ENCODE data around the gene VARS2. TPM values are rescaled to one million over a fixed set of nuclear protein-coding genes. Genes with fewer than 3 reads are reported as not detected.

VARS2 gene
- total and polyA plus RNA-seq, 2 experiments from 2014 or later = 21.6 to 36.9 TPM

- no peaks in the 10 kb centered on the region for H3K79me2 ChIP-seq
- no peaks in the 10 kb centered on the region for H3K27me3 ChIP-seq
- H3K27ac ChIP-seq = no peak overlapping the region
- H3K9me3 ChIP-seq (ENCODE audit: low read depth) = no peaks in the 10 kb centered on the region
- no peak overlapping the region for H3K4me3 ChIP-seq
- 82% methylated on average over 5 of the region's 5 CpGs for WGBS (ENCODE audit: low lambda C conversion rate, missing lambda C conversion rate)
- no peaks in the 10 kb centered on the region for H3K9me2 ChIP-seq (replicated peaks; ENCODE audit: insufficient read depth)
- no peak overlapping the region for H2AFZ ChIP-seq
- no peak for DNase-seq (ENCODE audit: low spot score)
- H3K4me1 ChIP-seq (ENCODE audit: insufficient read depth) = no peaks in the 10 kb centered on the region
- H3K36me3 ChIP-seq (replicated peaks; ENCODE audit: insufficient read depth, low read depth) = no peaks in the 10 kb centered on the region
- no peak for TF ChIP-seq EZH2 (IDR thresholded peaks at IDR 0.05; ENCODE audit: borderline replicate concordance)
- TF ChIP-seq, protein P1, sequence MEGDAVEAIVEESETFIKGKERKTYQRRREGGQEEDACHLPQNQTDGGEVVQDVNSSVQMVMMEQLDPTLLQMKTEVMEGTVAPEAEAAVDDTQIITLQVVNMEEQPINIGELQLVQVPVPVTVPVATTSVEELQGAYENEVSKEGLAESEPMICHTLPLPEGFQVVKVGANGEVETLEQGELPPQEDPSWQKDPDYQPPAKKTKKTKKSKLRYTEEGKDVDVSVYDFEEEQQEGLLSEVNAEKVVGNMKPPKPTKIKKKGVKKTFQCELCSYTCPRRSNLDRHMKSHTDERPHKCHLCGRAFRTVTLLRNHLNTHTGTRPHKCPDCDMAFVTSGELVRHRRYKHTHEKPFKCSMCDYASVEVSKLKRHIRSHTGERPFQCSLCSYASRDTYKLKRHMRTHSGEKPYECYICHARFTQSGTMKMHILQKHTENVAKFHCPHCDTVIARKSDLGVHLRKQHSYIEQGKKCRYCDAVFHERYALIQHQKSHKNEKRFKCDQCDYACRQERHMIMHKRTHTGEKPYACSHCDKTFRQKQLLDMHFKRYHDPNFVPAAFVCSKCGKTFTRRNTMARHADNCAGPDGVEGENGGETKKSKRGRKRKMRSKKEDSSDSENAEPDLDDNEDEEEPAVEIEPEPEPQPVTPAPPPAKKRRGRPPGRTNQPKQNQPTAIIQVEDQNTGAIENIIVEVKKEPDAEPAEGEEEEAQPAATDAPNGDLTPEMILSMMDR (IDR thresholded peaks at IDR 0.05; ENCODE audit: poor library complexity) = no peak
- no peak for TF ChIP-seq EZH2phosphoT487 (IDR thresholded peaks at IDR 0.05; ENCODE audit: low read depth, severe bottlenecking, unreplicated experiment)
- H3K4me2 ChIP-seq = no peak overlapping the region
- H4K20me1 ChIP-seq (ENCODE audit: insufficient read depth, poor library complexity, severe bottlenecking) = no peaks in the 10 kb centered on the region
These were observed 56.9 kb downstream of the VARS2 start for GRCh38 chr6:30970946-30971345.

DNA sequence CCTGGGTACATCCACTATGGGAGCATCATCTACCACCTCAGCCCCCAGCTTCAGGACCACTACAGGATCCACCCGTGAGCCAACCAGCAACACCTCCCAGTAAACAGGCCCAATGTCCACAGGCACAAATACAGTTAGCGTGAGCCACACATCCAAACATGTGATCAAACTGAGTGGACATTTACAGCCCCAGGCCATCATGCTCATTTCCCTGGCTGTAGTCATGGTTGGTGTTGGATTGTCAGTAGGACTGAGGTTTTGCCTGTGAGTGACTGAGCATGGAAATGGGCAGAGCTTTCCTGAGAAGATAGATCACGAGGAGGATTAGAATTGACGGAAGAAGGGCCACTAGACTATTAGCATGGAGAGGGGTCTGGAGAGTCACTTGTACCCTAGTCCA, 58.8 kb downstream of the VARS2 start:
- H3K79me2 ChIP-seq = no peaks in the 10 kb centered on the region
- H4K20me1 ChIP-seq (ENCODE audit: insufficient read depth, poor library complexity, severe bottlenecking) = no peaks in the 10 kb centered on the region
- WGBS (ENCODE audit: low lambda C conversion rate, missing lambda C conversion rate) = 89% methylated on average over 4 of the region's 4 CpGs
- H3K27me3 ChIP-seq = no peaks in the 10 kb centered on the region
- no peaks in the 10 kb centered on the region for H3K9me2 ChIP-seq (replicated peaks; ENCODE audit: insufficient read depth)
- TF ChIP-seq EZH2phosphoT487 (IDR thresholded peaks at IDR 0.05; ENCODE audit: low read depth, severe bottlenecking, unreplicated experiment) (no peak), EZH2 (IDR thresholded peaks at IDR 0.05; ENCODE audit: borderline replicate concordance) (no peak)
- TF ChIP-seq, protein P1 (IDR thresholded peaks at IDR 0.05; ENCODE audit: poor library complexity) = no peak
- no peak for DNase-seq (ENCODE audit: low spot score)
- H3K36me3 ChIP-seq (replicated peaks; ENCODE audit: insufficient read depth, low read depth) = no peaks in the 10 kb centered on the region
- no peak overlapping the region for H3K4me2 ChIP-seq
- H3K27ac ChIP-seq = no peak overlapping the region
- H3K4me1 ChIP-seq (ENCODE audit: insufficient read depth) = no peaks in the 10 kb centered on the region
- no peak overlapping the region for H2AFZ ChIP-seq
- no peaks in the 10 kb centered on the region for H3K9me3 ChIP-seq (ENCODE audit: low read depth)
- no peak overlapping the region for H3K4me3 ChIP-seq

DNA sequence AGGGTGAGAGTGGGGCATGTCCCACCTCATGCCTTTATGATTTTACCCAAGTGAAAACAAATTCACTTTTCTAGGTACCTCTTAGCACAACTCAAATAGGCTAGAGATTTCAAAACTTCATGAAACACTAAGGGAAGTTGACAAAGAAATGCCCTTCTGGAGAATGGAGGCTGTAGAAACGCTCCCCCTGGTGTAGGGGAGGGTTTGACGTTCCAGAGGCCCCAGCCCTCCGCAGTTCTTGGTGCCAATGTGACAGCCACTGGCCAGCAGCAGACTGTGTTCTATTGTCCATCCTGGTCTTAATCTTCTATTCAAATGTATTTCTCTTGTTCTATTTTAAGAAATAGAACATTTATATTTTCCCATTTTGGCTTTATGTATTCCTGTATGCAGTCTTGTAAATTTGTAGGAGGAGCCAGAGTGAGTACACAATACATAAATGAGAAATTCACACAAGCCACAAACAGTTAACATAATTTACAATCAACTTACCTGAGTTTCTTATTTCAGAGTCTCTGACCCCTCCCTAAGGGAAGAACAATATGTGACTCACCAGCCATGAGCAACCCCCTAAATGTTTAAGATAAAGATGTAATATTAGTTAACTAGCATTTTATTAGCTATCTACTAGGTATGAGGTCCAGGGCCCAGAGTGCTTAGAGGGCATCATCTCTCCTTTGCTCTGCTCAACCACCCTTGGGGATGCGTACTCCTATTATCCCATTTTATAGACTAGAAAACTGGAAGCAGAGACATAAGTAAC, 60.6 kb downstream of the VARS2 start:
- Histone ChIP-seq H3K4me3 (no peak overlapping the region), H3K9me2 (replicated peaks; ENCODE audit: insufficient read depth) (no peaks in the 10 kb centered on the region), H3K79me2 (no peaks in the 10 kb centered on the region), H2AFZ (no peak overlapping the region), H3K36me3 (replicated peaks; ENCODE audit: insufficient read depth, low read depth) (no peaks in the 10 kb centered on the region), H3K4me2 (no peak overlapping the region), H4K20me1 (ENCODE audit: insufficient read depth, poor library complexity, severe bottlenecking) (no peaks in the 10 kb centered on the region), H3K9me3 (ENCODE audit: low read depth) (no peaks in the 10 kb centered on the region), H3K4me1 (ENCODE audit: insufficient read depth) (no peaks in the 10 kb centered on the region), H3K27me3 (no peaks in the 10 kb centered on the region), H3K27ac (no peak overlapping the region)
- 55% methylated on average over 4 of the region's 4 CpGs for WGBS (ENCODE audit: low lambda C conversion rate, missing lambda C conversion rate)
- no peak for TF ChIP-seq EZH2 (IDR thresholded peaks at IDR 0.05; ENCODE audit: borderline replicate concordance)
- TF ChIP-seq, protein P1 (IDR thresholded peaks at IDR 0.05; ENCODE audit: poor library complexity) = no peak
- TF ChIP-seq EZH2phosphoT487 (IDR thresholded peaks at IDR 0.05; ENCODE audit: low read depth, severe bottlenecking, unreplicated experiment) = no peak
- DNase-seq (ENCODE audit: low spot score) = no peak

Small RNAs within 50 kb of the gene (microRNA-seq; reads per million reads assigned to microRNA genes)
- 2.2 reads per million for gene MIR4640

Small RNAs within 50 kb of the gene (small RNA-seq; reads per million reads assigned to genes)
- gene RF00019 = not detected

Other genes with a start within 250 kb of the VARS2 start
- gene DHX16, start 241.2 kb upstream of the VARS2 start, total RNA-seq = 18.2 and 19.4 TPM in 2 replicates
- 28.4 and 31.4 TPM in 2 replicates for gene DHX16, start 241.2 kb upstream of the VARS2 start, polyA plus RNA-seq
- 12.0 and 13.2 TPM in 2 replicates for gene PPP1R18, start 227.6 kb upstream of the VARS2 start, total RNA-seq
- 11.3 and 11.7 TPM in 2 replicates for gene PPP1R18, start 227.6 kb upstream of the VARS2 start, polyA plus RNA-seq
- 7.2 and 7.8 TPM in 2 replicates for gene NRM, start 223.3 kb upstream of the VARS2 start, total RNA-seq
- 17.2 and 21.0 TPM in 2 replicates for gene NRM, start 223.3 kb upstream of the VARS2 start, polyA plus RNA-seq
- 3.3 and 8.7 TPM in 2 replicates for gene MDC1, start 197.0 kb upstream of the VARS2 start, total RNA-seq
- gene MDC1, start 197.0 kb upstream of the VARS2 start, polyA plus RNA-seq = 9.8 and 9.9 TPM in 2 replicates
- 460 and 470 TPM in 2 replicates for gene TUBB, start 193.9 kb upstream of the VARS2 start, total RNA-seq
- gene TUBB, start 193.9 kb upstream of the VARS2 start, polyA plus RNA-seq = 414 and 433 TPM in 2 replicates
- gene FLOT1, start 171.6 kb upstream of the VARS2 start, total RNA-seq = 93.5 and 103 TPM in 2 replicates
- 144 and 148 TPM in 2 replicates for gene FLOT1, start 171.6 kb upstream of the VARS2 start, polyA plus RNA-seq
- gene IER3, start 169.7 kb upstream of the VARS2 start, total RNA-seq = 173 and 193 TPM in 2 replicates
- gene IER3, start 169.7 kb upstream of the VARS2 start, polyA plus RNA-seq = 158 and 159 TPM in 2 replicates
- gene DDR1, start 29.7 kb upstream of the VARS2 start, total RNA-seq = 67.4 and 94.4 TPM in 2 replicates
- 94.4 and 104 TPM in 2 replicates for gene DDR1, start 29.7 kb upstream of the VARS2 start, polyA plus RNA-seq
- gene GTF2H4, start 6.0 kb upstream of the VARS2 start, total RNA-seq = 15.2 and 26.0 TPM in 2 replicates
- 13.6 and 14.0 TPM in 2 replicates for gene GTF2H4, start 6.0 kb upstream of the VARS2 start, polyA plus RNA-seq
- gene SFTA2, start 17.9 kb downstream of the VARS2 start, total RNA-seq = 1.1 TPM in 1 of 2 replicates, not detected in the other
- gene SFTA2, start 17.9 kb downstream of the VARS2 start, polyA plus RNA-seq = 8.8 and 9.5 TPM in 2 replicates
- gene MUCL3, start 26.7 kb downstream of the VARS2 start, total RNA-seq = 0.04 and 0.13 TPM in 2 replicates
- 0.11 and 0.34 TPM in 2 replicates for gene MUCL3, start 26.7 kb downstream of the VARS2 start, polyA plus RNA-seq
- not detected in 2 replicates for gene MUC21, start 69.5 kb downstream of the VARS2 start, total RNA-seq
- gene MUC21, start 69.5 kb downstream of the VARS2 start, polyA plus RNA-seq = not detected in 2 replicates
- 0.03 TPM in 1 of 2 replicates, not detected in the other for gene MUC22, start 96.2 kb downstream of the VARS2 start, total RNA-seq
- gene MUC22, start 96.2 kb downstream of the VARS2 start, polyA plus RNA-seq = not detected in 2 replicates
- gene C6orf15, start 198.3 kb downstream of the VARS2 start, total RNA-seq = not detected in 2 replicates
- gene C6orf15, start 198.3 kb downstream of the VARS2 start, polyA plus RNA-seq = not detected in 2 replicates
- 0.80 and 1.4 TPM in 2 replicates for gene PSORS1C1, start 200.6 kb downstream of the VARS2 start, total RNA-seq
- gene PSORS1C1, start 200.6 kb downstream of the VARS2 start, polyA plus RNA-seq = 3.9 and 4.6 TPM in 2 replicates
- gene CDSN, start 206.2 kb downstream of the VARS2 start, total RNA-seq = 0.20 TPM in 1 of 2 replicates, not detected in the other
- not detected in 2 replicates for gene CDSN, start 206.2 kb downstream of the VARS2 start, polyA plus RNA-seq
- not detected in 2 replicates for gene PSORS1C2, start 224.8 kb downstream of the VARS2 start, total RNA-seq
- gene PSORS1C2, start 224.8 kb downstream of the VARS2 start, polyA plus RNA-seq = not detected in 2 replicates
- gene CCHCR1, start 243.6 kb downstream of the VARS2 start, total RNA-seq = 7.9 and 8.9 TPM in 2 replicates
- gene CCHCR1, start 243.6 kb downstream of the VARS2 start, polyA plus RNA-seq = 6.1 and 13.3 TPM in 2 replicates
- gene TCF19, start 244.4 kb downstream of the VARS2 start, total RNA-seq = 6.3 and 6.7 TPM in 2 replicates
- gene TCF19, start 244.4 kb downstream of the VARS2 start, polyA plus RNA-seq = 5.0 and 7.4 TPM in 2 replicates